ENCODE data around the gene KLK4. TPM values are rescaled to one million over a fixed set of nuclear protein-coding genes. Genes with fewer than 3 reads are reported as not detected.
"Not testable (repeated sequence)": the region's sequence is repeated elsewhere in the genome, so short reads cannot be mapped to it uniquely, and the experiment has no call there.

The KLK4 gene
- total RNA-seq, 5 donors from 2014 or later (not counting 1 experiment from before 2014, with no cell fraction given) = not detected

GRCh38 chr19:50897612-50898011 is 13.6 kb downstream of the KLK4 start:
- Histone ChIP-seq H3K36me3 (ENCODE audit: control insufficient read depth in 2 of 2, extremely low read depth in 1 of 2, insufficient read depth in 1 of 2, low read length in 1 of 2) (no peaks in the 10 kb centered on the region), H3K4me1 (ENCODE audit: control insufficient read depth in 1 of 2, extremely low read depth in 1 of 2, insufficient read depth in 2 of 2, low read length in 2 of 2) (no peaks in the 10 kb centered on the region), H3K27me3 (replicated peaks in 1 of 2; ENCODE audit: control insufficient read depth in 2 of 2, extremely low read depth in 1 of 2, insufficient read depth in 2 of 2, low read length in 1 of 2) (peaks cover 2 to 23% of the 10 kb centered on the region in 2 experiments), H3K4me3 (ENCODE audit: control insufficient read depth in 1 of 2, extremely low read depth in 1 of 2, low read length in 1 of 2) (no peak overlapping the region), H3K9me3 (no peaks in the 10 kb centered on the region), H3K27ac (ENCODE audit: low read length) (no peak overlapping the region)
- Mint-ChIP-seq H3K4me3 (no peak overlapping the region), H3K4me1 (no peaks in the 10 kb centered on the region), H3K27ac (no peak overlapping the region), H3K9me3 (peaks cover 0 to 4% (median 4%) of the 10 kb centered on the region in 3 donors), H3K27me3 (peaks cover 22 to 25% of the 10 kb centered on the region in 2 donors), H3K36me3 (no peaks in the 10 kb centered on the region)
- POLR2A ChIA-PET = no interaction called here
- DNase-seq = no peak
- 0% methylated on average over 1 of the region's 3 CpGs for WGBS (ENCODE audit: insufficient coverage)
- ATAC-seq (replicated peaks in 1 of 4) = no peak
- CTCF ChIA-PET = no interaction called here

GRCh38 chr19:50897191-50897607 is 14.0 kb downstream of the KLK4 start:
- Mint-ChIP-seq H3K27ac (no peak overlapping the region), H3K4me3 (no peak overlapping the region), H3K36me3 (no peaks in the 10 kb centered on the region), H3K4me1 (no peaks in the 10 kb centered on the region), H3K9me3 (peaks cover 0 to 4% (median 4%) of the 10 kb centered on the region in 3 donors), H3K27me3 (peaks cover 26% of the 10 kb centered on the region in 2 donors)
- peaks cover 2 to 26% of the 10 kb centered on the region in 2 experiments for H3K27me3 ChIP-seq (replicated peaks in 1 of 2; ENCODE audit: control insufficient read depth in 2 of 2, extremely low read depth in 1 of 2, insufficient read depth in 2 of 2, low read length in 1 of 2)
- no peaks in the 10 kb centered on the region for H3K36me3 ChIP-seq (ENCODE audit: control insufficient read depth in 2 of 2, extremely low read depth in 1 of 2, insufficient read depth in 1 of 2, low read length in 1 of 2)
- ChIA-PET CTCF (no interaction called here), POLR2A (no interaction called here)
- H3K27ac ChIP-seq (ENCODE audit: low read length) = no peak overlapping the region
- no peak for DNase-seq
- no peaks in the 10 kb centered on the region for H3K9me3 ChIP-seq
- H3K4me3 ChIP-seq (ENCODE audit: control insufficient read depth in 1 of 2, extremely low read depth in 1 of 2, low read length in 1 of 2) = no peak overlapping the region
- WGBS (ENCODE audit: insufficient coverage) = no CpG with 5 or more reads among the region's 3 CpGs
- no peaks in the 10 kb centered on the region for H3K4me1 ChIP-seq (ENCODE audit: control insufficient read depth in 1 of 2, extremely low read depth in 1 of 2, insufficient read depth in 2 of 2, low read length in 2 of 2)
- no peak for ATAC-seq (replicated peaks in 1 of 4)

DNA sequence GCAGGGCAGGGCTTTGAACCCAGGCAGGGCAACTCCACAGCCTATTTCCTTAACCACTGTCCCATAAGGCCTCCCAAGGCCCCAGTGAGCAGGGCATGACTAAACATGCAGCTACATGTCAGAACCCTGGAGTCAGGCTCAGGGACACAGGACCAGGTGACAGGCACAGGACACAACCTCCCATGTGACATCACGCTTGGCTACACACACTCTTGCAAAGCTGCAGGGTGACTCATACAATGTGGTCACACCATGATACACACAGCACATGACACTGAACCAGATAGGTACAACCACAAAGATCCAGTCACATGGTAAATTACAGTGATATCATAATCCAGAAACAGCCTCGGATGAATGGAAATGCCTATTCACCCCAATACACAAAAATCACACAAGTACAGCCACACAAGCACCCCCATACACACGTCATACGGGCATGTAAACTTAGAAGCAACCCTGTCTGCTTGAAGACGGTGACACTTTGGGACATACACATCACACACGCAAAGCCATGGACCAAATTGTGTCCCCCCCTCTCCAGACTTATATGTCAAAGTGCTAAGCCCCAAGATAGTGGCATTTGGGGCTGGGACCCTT is 14.5 kb downstream of the KLK4 start:
- Mint-ChIP-seq H3K27me3 (peaks cover 28 to 30% of the 10 kb centered on the region in 2 donors), H3K36me3 (no peaks in the 10 kb centered on the region), H3K4me3 (no peak overlapping the region), H3K9me3 (peaks cover 0 to 4% (median 4%) of the 10 kb centered on the region in 3 donors), H3K27ac (no peak overlapping the region), H3K4me1 (no peaks in the 10 kb centered on the region)
- WGBS (ENCODE audit: insufficient coverage) = 53% methylated on average over 3 of the region's 6 CpGs
- Histone ChIP-seq H3K27ac (ENCODE audit: low read length) (no peak overlapping the region), H3K36me3 (ENCODE audit: control insufficient read depth in 2 of 2, extremely low read depth in 1 of 2, insufficient read depth in 1 of 2, low read length in 1 of 2) (no peaks in the 10 kb centered on the region), H3K27me3 (replicated peaks in 1 of 2; ENCODE audit: control insufficient read depth in 2 of 2, extremely low read depth in 1 of 2, insufficient read depth in 2 of 2, low read length in 1 of 2) (peaks cover 2 to 26% of the 10 kb centered on the region in 2 experiments), H3K4me3 (ENCODE audit: control insufficient read depth in 1 of 2, extremely low read depth in 1 of 2, low read length in 1 of 2) (no peak overlapping the region), H3K4me1 (ENCODE audit: control insufficient read depth in 1 of 2, extremely low read depth in 1 of 2, insufficient read depth in 2 of 2, low read length in 2 of 2) (no peaks in the 10 kb centered on the region), H3K9me3 (no peaks in the 10 kb centered on the region)
- ATAC-seq (replicated peaks in 1 of 4) = no peak
- CTCF ChIA-PET = no interaction called here
- DNase-seq = no peak
- POLR2A ChIA-PET = no interaction called here

- WGBS (ENCODE audit: insufficient coverage) = 96% methylated on average over 4 of the region's 9 CpGs
- H3K36me3 ChIP-seq (ENCODE audit: control insufficient read depth in 2 of 2, extremely low read depth in 1 of 2, insufficient read depth in 1 of 2, low read length in 1 of 2); ATAC-seq (replicated peaks in 1 of 4); CTCF ChIA-PET; H3K9me3 Mint-ChIP-seq; DNase-seq; H3K27ac Mint-ChIP-seq; H3K4me1 ChIP-seq (ENCODE audit: control insufficient read depth in 1 of 2, extremely low read depth in 1 of 2, insufficient read depth in 2 of 2, low read length in 2 of 2); H3K4me3 ChIP-seq (ENCODE audit: control insufficient read depth in 1 of 2, extremely low read depth in 1 of 2, low read length in 1 of 2); H3K36me3 Mint-ChIP-seq; H3K4me3 Mint-ChIP-seq; POLR2A ChIA-PET; H3K4me1 Mint-ChIP-seq; H3K27ac ChIP-seq (ENCODE audit: low read length); H3K9me3 ChIP-seq: not testable (repeated sequence)
- peaks cover 28 to 32% of the 10 kb centered on the region in 2 donors for H3K27me3 Mint-ChIP-seq
- H3K27me3 ChIP-seq (replicated peaks in 1 of 2; ENCODE audit: control insufficient read depth in 2 of 2, extremely low read depth in 1 of 2, insufficient read depth in 2 of 2, low read length in 1 of 2) = peaks cover 0 to 26% of the 10 kb centered on the region in 2 experiments
These were observed 15.1 kb downstream of the KLK4 start for GRCh38 chr19:50896089-50896590.

- H3K4me1 ChIP-seq (ENCODE audit: control insufficient read depth in 1 of 2, extremely low read depth in 1 of 2, insufficient read depth in 2 of 2, low read length in 2 of 2) = no peaks in the 10 kb centered on the region
- CTCF ChIA-PET = interaction anchor here in 1 of 2 donors (0.7 kb wide), 1 partner anchor 117 kb away, joined by 3 read pairs; no protein-coding TSS in a partner anchor
- no peak overlapping the region for H3K27ac ChIP-seq (ENCODE audit: low read length)
- 78% methylated on average over 6 of the region's 10 CpGs for WGBS (ENCODE audit: insufficient coverage)
- H3K4me3 Mint-ChIP-seq = no peak overlapping the region
- no peaks in the 10 kb centered on the region for H3K9me3 ChIP-seq
- H3K9me3 Mint-ChIP-seq = peaks cover 0 to 4% (median 4%) of the 10 kb centered on the region in 3 donors
- peaks cover 0 to 26% of the 10 kb centered on the region in 2 experiments for H3K27me3 ChIP-seq (replicated peaks in 1 of 2; ENCODE audit: control insufficient read depth in 2 of 2, extremely low read depth in 1 of 2, insufficient read depth in 2 of 2, low read length in 1 of 2)
- POLR2A ChIA-PET = no interaction called here
- no peaks in the 10 kb centered on the region for H3K36me3 ChIP-seq (ENCODE audit: control insufficient read depth in 2 of 2, extremely low read depth in 1 of 2, insufficient read depth in 1 of 2, low read length in 1 of 2)
- no peak for DNase-seq
- H3K4me1 Mint-ChIP-seq = no peaks in the 10 kb centered on the region
- H3K36me3 Mint-ChIP-seq = no peaks in the 10 kb centered on the region
- no peak overlapping the region for H3K27ac Mint-ChIP-seq
- no peak for ATAC-seq (replicated peaks in 1 of 4)
- no peak overlapping the region for H3K4me3 ChIP-seq (ENCODE audit: control insufficient read depth in 1 of 2, extremely low read depth in 1 of 2, low read length in 1 of 2)
- peaks cover 28 to 36% of the 10 kb centered on the region in 2 donors for H3K27me3 Mint-ChIP-seq
These were observed 16.5 kb downstream of the KLK4 start for GRCh38 chr19:50894478-50895356.

- no peaks in the 10 kb centered on the region for H3K4me1 ChIP-seq (ENCODE audit: control insufficient read depth in 1 of 2, extremely low read depth in 1 of 2, insufficient read depth in 2 of 2, low read length in 2 of 2)
- H3K27ac ChIP-seq (ENCODE audit: low read length) = no peak overlapping the region
- peaks cover 0 to 4% (median 4%) of the 10 kb centered on the region in 3 donors for H3K9me3 Mint-ChIP-seq
- no peaks in the 10 kb centered on the region for H3K36me3 Mint-ChIP-seq
- POLR2A ChIA-PET = no interaction called here
- CTCF ChIA-PET = no interaction called here
- no peak overlapping the region for H3K4me3 ChIP-seq (ENCODE audit: control insufficient read depth in 1 of 2, extremely low read depth in 1 of 2, low read length in 1 of 2)
- no peak overlapping the region for H3K27ac Mint-ChIP-seq
- DNase-seq = no peak
- H3K4me1 Mint-ChIP-seq = no peaks in the 10 kb centered on the region
- H3K4me3 Mint-ChIP-seq = no peak overlapping the region
- peaks cover 0 to 27% of the 10 kb centered on the region in 2 experiments for H3K27me3 ChIP-seq (replicated peaks in 1 of 2; ENCODE audit: control insufficient read depth in 2 of 2, extremely low read depth in 1 of 2, insufficient read depth in 2 of 2, low read length in 1 of 2)
- no peaks in the 10 kb centered on the region for H3K9me3 ChIP-seq
- peaks cover 33% of the 10 kb centered on the region in 2 donors for H3K27me3 Mint-ChIP-seq
- 96% methylated on average over 11 of the region's 18 CpGs for WGBS (ENCODE audit: insufficient coverage)
- H3K36me3 ChIP-seq (ENCODE audit: control insufficient read depth in 2 of 2, extremely low read depth in 1 of 2, insufficient read depth in 1 of 2, low read length in 1 of 2) = no peaks in the 10 kb centered on the region
- no peak for ATAC-seq (replicated peaks in 1 of 4)
These were observed 18.0 kb downstream of the KLK4 start for GRCh38 chr19:50893047-50893736.

All from T-cell (primary cell).